GM10266 (cell line): ENCODE results near the gene IGLL5.

Experiments
- DNase-seq: peaks from one replicate; pipeline ENCODE4 v3.0.0; 2012; ENCODE audit errors: extremely low spot score
- TF ChIP-seq, protein P1 (sequence below): IDR thresholded peaks from 2 replicates; pipeline ENCODE4 v1.5.1; 2012; ENCODE audit warnings: mild to moderate bottlenecking, low read depth; ENCODE audit not compliant: control insufficient read depth, insufficient read depth; ENCODE audit errors: missing control alignments

Gene IGLL5

DNA sequence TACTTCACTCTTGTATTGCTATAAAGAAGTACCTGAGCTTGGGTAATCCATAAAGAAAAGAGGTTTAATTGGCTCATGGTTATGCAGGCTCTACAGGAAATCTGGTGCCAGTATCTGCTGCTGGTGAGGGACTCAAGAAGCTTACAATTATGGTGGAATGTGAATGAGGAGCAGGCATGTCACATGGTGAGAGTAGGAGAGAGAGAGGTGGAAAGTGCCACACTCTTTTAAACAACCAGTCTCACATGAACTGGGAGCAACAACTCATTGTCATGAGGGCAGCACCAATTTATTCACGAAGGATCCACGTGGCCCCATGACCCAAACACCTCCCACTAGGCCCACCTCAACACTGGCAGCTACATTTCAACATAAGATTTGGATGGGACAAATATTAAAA lies 24.6 kb upstream of the IGLL5 start:
- no peak for DNase-seq
- TF ChIP-seq, protein P1, sequence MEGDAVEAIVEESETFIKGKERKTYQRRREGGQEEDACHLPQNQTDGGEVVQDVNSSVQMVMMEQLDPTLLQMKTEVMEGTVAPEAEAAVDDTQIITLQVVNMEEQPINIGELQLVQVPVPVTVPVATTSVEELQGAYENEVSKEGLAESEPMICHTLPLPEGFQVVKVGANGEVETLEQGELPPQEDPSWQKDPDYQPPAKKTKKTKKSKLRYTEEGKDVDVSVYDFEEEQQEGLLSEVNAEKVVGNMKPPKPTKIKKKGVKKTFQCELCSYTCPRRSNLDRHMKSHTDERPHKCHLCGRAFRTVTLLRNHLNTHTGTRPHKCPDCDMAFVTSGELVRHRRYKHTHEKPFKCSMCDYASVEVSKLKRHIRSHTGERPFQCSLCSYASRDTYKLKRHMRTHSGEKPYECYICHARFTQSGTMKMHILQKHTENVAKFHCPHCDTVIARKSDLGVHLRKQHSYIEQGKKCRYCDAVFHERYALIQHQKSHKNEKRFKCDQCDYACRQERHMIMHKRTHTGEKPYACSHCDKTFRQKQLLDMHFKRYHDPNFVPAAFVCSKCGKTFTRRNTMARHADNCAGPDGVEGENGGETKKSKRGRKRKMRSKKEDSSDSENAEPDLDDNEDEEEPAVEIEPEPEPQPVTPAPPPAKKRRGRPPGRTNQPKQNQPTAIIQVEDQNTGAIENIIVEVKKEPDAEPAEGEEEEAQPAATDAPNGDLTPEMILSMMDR, result no peak

DNA sequence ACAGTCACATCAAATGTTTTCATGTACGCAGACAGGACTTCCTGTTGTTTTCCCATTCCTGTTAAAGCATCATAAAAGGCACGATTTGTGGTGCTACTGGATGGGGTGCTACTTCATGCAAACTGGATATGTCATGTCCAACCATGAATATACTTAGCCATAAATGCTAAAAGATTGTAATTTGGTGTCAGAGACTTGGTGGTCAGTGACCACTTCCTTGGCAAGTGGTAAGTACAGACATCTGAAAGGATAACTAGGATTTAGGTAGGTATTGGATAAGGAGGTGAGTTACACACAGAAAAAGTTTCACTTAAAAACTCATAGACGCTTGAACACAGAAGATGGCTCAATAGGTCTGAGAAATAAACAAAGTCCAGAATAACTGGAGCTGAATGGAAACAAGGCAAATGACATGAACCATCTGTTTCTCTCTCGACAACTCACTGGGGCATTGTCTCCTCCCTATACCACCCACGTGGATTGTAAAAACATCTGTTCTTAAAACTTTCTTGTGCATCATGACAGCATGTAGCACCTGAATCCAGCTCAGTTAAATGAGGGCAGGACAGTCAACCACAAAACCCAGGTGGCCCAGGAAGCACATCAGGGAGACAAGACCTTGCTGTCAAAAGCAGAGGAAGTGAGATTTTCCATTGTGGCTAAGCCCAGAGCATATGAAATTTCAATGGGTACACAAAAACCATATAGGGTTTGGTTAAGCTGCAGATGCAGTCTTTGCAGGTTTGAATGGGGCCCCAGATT lies 22.1 kb upstream of the IGLL5 start:
- DNase-seq, result no peak
- TF ChIP-seq, protein P1, result no peak

DNA sequence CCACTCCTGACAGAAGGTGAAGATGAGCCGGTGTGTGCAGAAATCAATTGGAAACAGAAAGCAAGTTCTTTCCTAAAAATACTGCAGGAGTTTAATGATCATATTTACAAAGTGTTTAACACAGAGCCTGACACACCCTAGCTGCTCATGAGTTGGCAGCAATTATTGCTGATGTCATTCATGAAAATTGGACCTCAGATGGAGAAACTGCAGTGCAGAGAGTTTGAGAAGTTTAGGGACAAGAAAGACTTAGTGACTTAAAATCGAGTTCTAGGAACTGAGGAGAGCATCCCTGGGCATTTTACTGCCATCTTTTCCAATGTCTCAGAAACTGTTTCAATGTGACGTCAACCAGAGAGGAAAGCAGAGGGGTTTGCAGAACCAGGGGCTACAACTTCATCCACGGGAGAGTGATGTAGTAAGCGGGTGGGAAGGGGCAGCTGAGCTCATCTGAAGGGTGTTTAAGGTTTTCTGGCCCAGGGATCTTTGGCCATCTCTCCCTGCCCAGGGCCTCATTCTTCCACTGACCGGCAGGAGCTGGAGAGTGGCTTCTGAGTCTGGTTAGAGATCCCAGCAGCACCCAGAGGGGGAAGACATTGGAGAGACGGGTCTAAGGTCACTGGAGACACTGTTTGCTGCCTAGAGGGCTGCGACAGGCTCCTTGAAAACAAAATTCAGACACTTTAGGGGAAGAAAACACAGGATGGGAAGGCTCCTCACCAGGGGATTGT lies 21.1 kb upstream of the IGLL5 start:
- TF ChIP-seq, protein P1, result no peak
- DNase-seq, result no peak

DNA sequence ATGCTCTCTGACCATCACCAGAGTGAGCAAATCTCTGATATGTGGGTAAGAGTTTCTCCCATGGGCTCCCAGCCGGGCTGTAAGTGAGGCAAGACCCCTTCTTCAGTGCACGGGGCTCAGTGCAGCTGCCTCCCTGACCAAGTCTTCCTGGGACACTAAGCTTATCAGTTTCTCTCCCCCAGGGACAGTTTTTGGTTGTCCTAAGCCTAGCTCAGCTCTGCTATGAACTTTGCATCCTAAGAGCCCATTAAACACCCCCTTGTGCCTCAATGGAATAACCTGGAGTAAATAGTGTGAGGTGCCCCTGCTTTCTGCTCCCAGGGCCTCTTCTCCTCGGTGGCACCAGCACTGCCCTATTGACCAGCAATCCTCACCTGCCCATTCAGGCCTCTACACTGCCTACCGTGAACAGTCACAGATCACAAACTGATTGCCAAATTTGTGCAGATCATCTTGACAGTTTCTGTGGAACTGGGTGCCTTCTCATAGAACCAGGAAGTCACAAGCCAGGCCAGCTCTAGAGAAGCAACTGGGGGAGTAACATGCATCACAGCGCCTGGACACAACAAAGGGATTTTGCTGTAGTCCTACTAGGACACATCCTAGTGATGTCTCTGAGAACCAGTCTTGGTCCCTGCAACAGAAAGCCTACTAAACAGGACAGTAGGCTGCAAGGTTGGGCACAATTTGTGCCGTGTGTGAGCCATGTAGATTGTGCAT lies 19.5 kb upstream of the IGLL5 start:
- TF ChIP-seq, protein P1, result no peak
- DNase-seq, result no peak

DNA sequence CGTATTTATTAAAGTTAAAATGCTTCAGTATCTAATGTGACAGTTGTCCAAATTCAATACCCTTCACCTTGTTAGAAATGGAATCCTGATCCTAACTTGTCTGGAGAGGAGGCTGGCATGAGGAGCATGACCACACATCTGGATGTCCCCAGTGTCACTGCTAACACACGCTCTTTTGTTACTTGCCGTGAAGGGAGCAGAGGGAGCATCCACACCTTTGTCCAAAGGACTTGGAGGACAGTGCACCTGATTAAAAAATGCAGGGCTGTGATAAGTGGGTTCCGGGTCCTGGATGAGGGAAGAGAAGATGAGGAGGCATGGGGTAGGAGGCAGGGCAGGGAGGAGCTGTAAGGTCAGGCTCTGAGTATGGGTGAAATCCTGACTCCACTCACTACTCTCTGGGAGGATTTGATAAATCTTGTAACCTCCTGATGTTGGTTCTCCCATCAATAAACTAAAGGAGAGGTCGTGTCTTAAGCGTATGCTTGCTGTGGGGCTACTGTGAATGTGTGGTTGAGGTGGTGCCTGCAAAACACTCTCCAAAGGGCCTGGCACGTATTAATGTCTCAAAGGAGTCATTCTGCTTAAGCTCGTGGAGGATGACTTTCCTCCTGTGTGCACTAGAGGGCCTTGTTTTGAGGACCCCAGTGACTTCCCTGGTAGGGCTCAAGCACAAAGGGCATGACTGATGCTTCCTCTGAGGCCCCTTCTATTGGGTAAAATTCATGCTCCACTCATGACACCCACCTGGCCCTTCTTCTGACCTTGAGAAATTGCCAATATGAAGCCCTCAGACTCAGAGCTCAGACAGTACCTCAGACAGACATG lies 16.8 kb upstream of the IGLL5 start:
- no peak for DNase-seq
- TF ChIP-seq, protein P1, result no peak

DNA sequence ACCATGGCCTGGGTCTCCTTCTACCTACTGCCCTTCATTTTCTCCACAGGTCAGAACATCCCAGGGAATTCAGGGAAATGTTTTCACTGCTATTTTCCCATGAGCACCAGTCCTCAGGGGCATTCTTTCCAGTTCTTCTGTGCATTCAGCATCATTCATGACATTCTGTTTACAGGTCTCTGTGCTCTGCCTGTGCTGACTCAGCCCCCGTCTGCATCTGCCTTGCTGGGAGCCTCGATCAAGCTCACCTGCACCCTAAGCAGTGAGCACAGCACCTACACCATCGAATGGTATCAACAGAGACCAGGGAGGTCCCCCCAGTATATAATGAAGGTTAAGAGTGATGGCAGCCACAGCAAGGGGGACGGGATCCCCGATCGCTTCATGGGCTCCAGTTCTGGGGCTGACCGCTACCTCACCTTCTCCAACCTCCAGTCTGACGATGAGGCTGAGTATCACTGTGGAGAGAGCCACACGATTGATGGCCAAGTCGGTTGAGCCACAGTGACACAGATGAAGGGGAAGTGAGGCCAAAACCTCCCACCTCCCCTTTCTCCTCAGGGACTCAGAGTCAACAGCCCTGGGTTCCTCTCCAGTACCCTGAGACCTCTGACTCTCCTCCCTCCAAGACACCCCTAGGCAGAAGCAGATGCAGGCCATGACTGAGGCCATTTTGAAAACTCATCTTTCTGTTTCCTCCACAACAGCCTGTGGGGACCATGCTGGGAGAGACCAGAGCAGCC lies 15.9 kb upstream of the IGLL5 start:
- no peak for DNase-seq

More for the DNA sequence above, 15.9 kb upstream of the IGLL5 start:
- TF ChIP-seq, protein P1, result no peak
